H1 (cell line): ENCODE data around the gene TFF2. TPM values are rescaled to one million over a fixed set of nuclear protein-coding genes. Genes with fewer than 3 reads are reported as not detected.

ENCODE experiments used
- EGR1 ChIP-seq: IDR thresholded peaks from 2 replicates; pipeline ENCODE4 v1.6.1; 2011; ENCODE audit warnings: low read depth, low read length, borderline replicate concordance
- RNF2 ChIP-seq: fragments of 200-900, 300-1000 bp; sonication (generic); IDR thresholded peaks from 2 replicates; pipeline ENCODE4 v1.7.1; 2016; ENCODE audit warnings: borderline replicate concordance, low read depth, mild to moderate bottlenecking, antibody characterized with exemption, low read length; ENCODE audit not compliant: poor library complexity, severe bottlenecking; ENCODE audit errors: missing control alignments
- TBP ChIP-seq: IDR thresholded peaks from 2 replicates; pipeline ENCODE4 v1.6.1; 2011; ENCODE audit warnings: low read depth, low read length, improper control_type of control experiment
- polyA plus RNA-seq, 7 experiments: library from polyadenylated mRNA; depleted of rRNA in 3 of 7; stranded (reverse) in 5 of 7; unstranded in 2 of 7; fragments of >200 nt in 5 of 7; fragments of 200-250 nt in 2 of 7; gene quantifications; 1 replicate in 5 of 7; 2 replicates in 1 of 7; 4 replicates in 1 of 7; pipeline versions ENCODE4 v1.2.1 to v1.2.3, GENCODE V29; 2011 to 2013; ENCODE audit warnings: missing spikeins in 2 of 7, mixed read lengths in 2 of 7
- total RNA-seq: library from RNA; stranded (reverse); fragmentation: NEBNext Ultra II Directional; extraction: Animal tissue kit (Norgen Biotek cat#: 25700); gene quantifications from 2 replicates; pipeline ENCODE4 v1.2.1, GENCODE V29; 2021

The TFF2 gene
- total and polyA plus RNA-seq, 2 of the 8 experiments (the other 6 are each of a cell fraction or from before 2014, with no cell fraction given): not detected

DNA sequence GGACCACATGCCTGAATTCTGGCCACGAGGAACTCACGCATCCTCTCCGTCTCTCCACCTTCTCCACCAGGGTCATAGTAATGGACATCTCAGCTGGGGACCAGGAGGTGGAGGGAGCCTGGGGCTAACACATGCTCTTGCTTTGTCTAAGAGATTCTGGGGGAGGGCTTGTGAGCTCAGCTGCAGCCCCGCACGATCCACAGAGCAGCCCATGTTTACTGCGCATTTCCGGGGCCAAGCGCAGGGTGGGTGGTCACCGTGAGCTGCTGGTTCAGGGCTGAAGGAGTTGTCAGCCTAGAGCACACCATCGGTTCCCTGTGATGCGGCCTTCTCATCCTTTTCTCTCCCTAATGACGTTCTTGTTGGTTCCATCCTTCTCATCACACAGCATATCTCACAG, 7.5 kb upstream of the TFF2 start (continued):
- TF ChIP-seq RNF2 (no peak), EGR1 (no peak), TBP (no peak)
